GM23338 (cell line): ENCODE data around the gene PLK2. TPM values are rescaled to one million over a fixed set of nuclear protein-coding genes. Genes with fewer than 3 reads are reported as not detected.

Experiments
- ATAC-seq: fragments of 200-7000 bp; cut with Tn5 transposase; 3 replicates; pipeline ENCODE4 v1.9.1; 2020
- DNase-seq: peaks from one replicate; pipeline ENCODE4 v3.0.0-alpha.2; 2015; ENCODE audit warnings: low spot score
- H2AFZ ChIP-seq: fragments of 200-600 bp; sonication (generic); 2 replicates; pipeline ENCODE4 v1.8.0; 2016; ENCODE audit warnings: antibody characterized with exemption, mild to moderate bottlenecking, moderate library complexity
- H3F3A ChIP-seq: fragments of 200-600 bp; sonication (generic); replicated peaks from 2 replicates; pipeline ENCODE4 v1.8.0; 2017; ENCODE audit warnings: antibody characterized with exemption, mixed run types, low read depth
- H3K27ac ChIP-seq: fragments of 200-600 bp; sonication (generic); 2 replicates; pipeline ENCODE4 v1.6.1; 2016; ENCODE audit warnings: low read depth
- H3K27me3 ChIP-seq: fragments of 200-600 bp; sonication (generic); 2 replicates; pipeline ENCODE4 v1.8.0; 2016; ENCODE audit warnings: mild to moderate bottlenecking, mixed run types, moderate library complexity; ENCODE audit not compliant: insufficient read depth
- H3K36me3 ChIP-seq: fragments of 200-600 bp; sonication (generic); 2 replicates; pipeline ENCODE4 v1.8.0; 2016; ENCODE audit warnings: mild to moderate bottlenecking; ENCODE audit not compliant: insufficient read depth
- H3K4me1 ChIP-seq: fragments of 200-600 bp; sonication (generic); 2 replicates; pipeline ENCODE4 v1.8.0; 2016; ENCODE audit warnings: mild to moderate bottlenecking, moderate library complexity; ENCODE audit not compliant: insufficient read depth
- H3K4me2 ChIP-seq: fragments of 200-600 bp; sonication (generic); 2 replicates; pipeline ENCODE4 v1.7.1; 2017; ENCODE audit warnings: mixed run types
- H3K4me3 ChIP-seq: fragments of 200-600 bp; sonication (generic); 2 replicates; pipeline ENCODE4 v1.6.1; 2016; ENCODE audit warnings: mixed run types
- H3K79me2 ChIP-seq: fragments of 200-600 bp; sonication (generic); replicated peaks from 2 replicates; pipeline ENCODE4 v1.8.0; 2017; ENCODE audit warnings: mild to moderate bottlenecking; ENCODE audit not compliant: insufficient read depth
- H3K9me2 ChIP-seq: fragments of 200-600 bp; sonication (generic); 2 replicates; pipeline ENCODE4 v1.8.0; 2017; ENCODE audit not compliant: insufficient read depth
- H4K20me1 ChIP-seq: fragments of 200-600 bp; sonication (generic); replicated peaks from 2 replicates; pipeline ENCODE4 v1.8.0; 2017; ENCODE audit warnings: mild to moderate bottlenecking; ENCODE audit not compliant: insufficient read depth
- H3K27ac Mint-ChIP-seq: 2 replicates; pipeline ENCODE4 v1.8.0; 2020; ENCODE audit warnings: inconsistent platforms, mild to moderate bottlenecking, moderate library complexity, mixed read lengths
- H3K27me3 Mint-ChIP-seq: 3 replicates; pipeline ENCODE4 v1.8.0; 2022; ENCODE audit warnings: low read depth, mild to moderate bottlenecking, moderate library complexity, mixed read lengths, inconsistent platforms; ENCODE audit not compliant: insufficient read depth, poor library complexity
- H3K36me3 Mint-ChIP-seq: 3 replicates; pipeline ENCODE4 v1.8.0; 2021; ENCODE audit warnings: low read depth, mild to moderate bottlenecking, inconsistent platforms, moderate library complexity, mixed read lengths
- H3K4me1 Mint-ChIP-seq: 3 replicates; pipeline ENCODE4 v1.8.0; 2020; ENCODE audit warnings: mild to moderate bottlenecking, inconsistent platforms, mixed read lengths
- H3K4me3 Mint-ChIP-seq: 3 replicates; pipeline ENCODE4 v1.8.0; 2021; ENCODE audit warnings: moderate library complexity, mild to moderate bottlenecking, inconsistent platforms, mixed read lengths
- H3K9me3 Mint-ChIP-seq: 3 replicates; pipeline ENCODE4 v1.8.0; 2020; ENCODE audit warnings: moderate library complexity, mild to moderate bottlenecking, inconsistent platforms, mixed read lengths
- CREB1 ChIP-seq: fragments of 250-450 bp; sonication (Bioruptor Pico); IDR thresholded peaks from 2 replicates; pipeline ENCODE4 v1.5.0; 2020; ENCODE audit warnings: low read depth, mild to moderate bottlenecking, moderate library complexity
- ETS1 ChIP-seq: IDR thresholded peaks from 2 replicates; pipeline ENCODE4 v1.6.1; 2016; ENCODE audit warnings: antibody characterized with exemption
- EZH2 ChIP-seq: fragments of 200-600 bp; sonication (generic); IDR thresholded peaks from one replicate; pipeline ENCODE4 v1.8.0; 2017; ENCODE audit warnings: antibody characterized with exemption, mild to moderate bottlenecking, low read depth; ENCODE audit not compliant: unreplicated experiment
- EZH2phosphoT487 ChIP-seq: fragments of 200-600 bp; sonication (generic); IDR thresholded peaks from one replicate; pipeline ENCODE4 v1.8.1; 2018; ENCODE audit warnings: antibody characterized with exemption; ENCODE audit not compliant: unreplicated experiment
- JUNB ChIP-seq: IDR thresholded peaks from one replicate; pipeline ENCODE4 v1.6.1; 2016; ENCODE audit warnings: antibody characterized with exemption; ENCODE audit not compliant: unreplicated experiment
- POLR2AphosphoS5 ChIP-seq: IDR thresholded peaks from 2 replicates; pipeline ENCODE4 v1.6.1; 2016; ENCODE audit warnings: antibody characterized with exemption, low read depth
- REST ChIP-seq: IDR thresholded peaks from one replicate; pipeline ENCODE4 v1.6.1; 2018; ENCODE audit warnings: antibody characterized with exemption; ENCODE audit not compliant: unreplicated experiment
- ZNF114 ChIP-seq: fragments of 250-450 bp; sonication (Bioruptor Pico); IDR thresholded peaks from 2 replicates; pipeline ENCODE4 v1.5.0; 2020; ENCODE audit warnings: mild to moderate bottlenecking, moderate library complexity
- ZNF331 ChIP-seq: fragments of 250-450 bp; sonication (Bioruptor Pico); IDR thresholded peaks from 2 replicates; pipeline ENCODE4 v1.5.0; 2020; ENCODE audit warnings: low read depth, mild to moderate bottlenecking, moderate library complexity
- ZNF462 ChIP-seq: fragments of 250-450 bp; sonication (Bioruptor Pico); IDR thresholded peaks from 2 replicates; pipeline ENCODE4 v1.5.0; 2020; ENCODE audit warnings: mild to moderate bottlenecking, moderate library complexity
- polyA plus RNA-seq: library from polyadenylated mRNA; unstranded; fragments of >200 nt; fragmentation: Nextera tagmentation; extraction: Ambion mirVana; gene quantifications from 2 replicates; pipeline ENCODE4 v1.2.1, GENCODE V29; 2016
- total RNA-seq: library from RNA; depleted of rRNA; stranded (reverse); fragments of >200 nt; shearing (Covaris generic); gene quantifications from 2 replicates; pipeline ENCODE4 v1.2.3, GENCODE V29; 2014
- TF ChIP-seq, protein P1 (sequence below), 2 experiments: fragments of 200-600 bp in 1 of 2; sonication (generic) in 1 of 2; conservative IDR thresholded peaks; 2 replicates each; pipeline versions ENCODE4 v1.5.1 to v1.6.1; 2016 to 2017; ENCODE audit warnings: antibody characterized with exemption in 2 of 2, low read depth in 2 of 2, mild to moderate bottlenecking in 2 of 2, moderate library complexity in 1 of 2

PLK2 gene
- total and polyA plus RNA-seq, 2 experiments from 2014 or later, result 13.5 to 30.0 TPM

DNA sequence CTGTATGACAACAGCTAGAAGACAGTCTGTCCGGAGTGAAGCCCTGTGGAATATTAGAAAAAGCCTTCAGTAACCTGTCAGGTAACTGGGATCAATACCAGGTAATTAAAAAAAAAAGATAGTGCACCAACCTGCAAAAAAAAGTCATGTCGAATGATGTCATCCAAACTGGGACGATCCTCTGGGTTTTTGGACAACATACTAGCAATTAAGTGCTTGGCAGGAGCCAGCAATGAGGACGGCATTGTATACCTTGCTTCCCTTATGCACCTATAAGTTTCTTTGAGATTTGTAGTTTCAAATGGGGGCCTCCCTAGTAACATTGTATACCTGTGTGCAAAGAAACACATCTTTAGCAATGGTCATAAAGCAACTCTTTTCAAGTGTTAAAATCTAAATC lies 2.8 kb downstream of the PLK2 start:
- Mint-ChIP-seq H3K9me3 (no peaks in the 10 kb centered on the region), H3K4me3 (no peak overlapping the region), H3K4me1 (peaks cover 18% of the 10 kb centered on the region), H3K36me3 (peaks cover 54% of the 10 kb centered on the region), H3K27ac (no peak overlapping the region), H3K27me3 (peaks cover 11% of the 10 kb centered on the region)
- no peak overlapping the region for H2AFZ ChIP-seq
- TF ChIP-seq ZNF462, result no peak
- no peak for TF ChIP-seq JUNB
- TF ChIP-seq POLR2AphosphoS5, result no peak
- TF ChIP-seq CREB1 (CRISPR knock-in tag), result no peak
- no peak for TF ChIP-seq ZNF114 (CRISPR knock-in tag)
- TF ChIP-seq EZH2phosphoT487, result no peak
- no peak for TF ChIP-seq ETS1
- TF ChIP-seq EZH2, result no peak
- TF ChIP-seq REST, result no peak
- no peak for TF ChIP-seq ZNF331 (CRISPR knock-in tag)
- TF ChIP-seq, protein P1, sequence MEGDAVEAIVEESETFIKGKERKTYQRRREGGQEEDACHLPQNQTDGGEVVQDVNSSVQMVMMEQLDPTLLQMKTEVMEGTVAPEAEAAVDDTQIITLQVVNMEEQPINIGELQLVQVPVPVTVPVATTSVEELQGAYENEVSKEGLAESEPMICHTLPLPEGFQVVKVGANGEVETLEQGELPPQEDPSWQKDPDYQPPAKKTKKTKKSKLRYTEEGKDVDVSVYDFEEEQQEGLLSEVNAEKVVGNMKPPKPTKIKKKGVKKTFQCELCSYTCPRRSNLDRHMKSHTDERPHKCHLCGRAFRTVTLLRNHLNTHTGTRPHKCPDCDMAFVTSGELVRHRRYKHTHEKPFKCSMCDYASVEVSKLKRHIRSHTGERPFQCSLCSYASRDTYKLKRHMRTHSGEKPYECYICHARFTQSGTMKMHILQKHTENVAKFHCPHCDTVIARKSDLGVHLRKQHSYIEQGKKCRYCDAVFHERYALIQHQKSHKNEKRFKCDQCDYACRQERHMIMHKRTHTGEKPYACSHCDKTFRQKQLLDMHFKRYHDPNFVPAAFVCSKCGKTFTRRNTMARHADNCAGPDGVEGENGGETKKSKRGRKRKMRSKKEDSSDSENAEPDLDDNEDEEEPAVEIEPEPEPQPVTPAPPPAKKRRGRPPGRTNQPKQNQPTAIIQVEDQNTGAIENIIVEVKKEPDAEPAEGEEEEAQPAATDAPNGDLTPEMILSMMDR (conservative IDR thresholded peaks at IDR 0.05; ENCODE audit: low read depth in 2 of 2), result no peak
- H3K4me3 ChIP-seq, result no peak overlapping the region
- H3K27ac ChIP-seq, result no peak overlapping the region
- peaks cover 7% of the 10 kb centered on the region; the same call in 1 of the 2 replicates for H3K4me1 ChIP-seq
- no peaks in the 10 kb centered on the region; the same call in 1 of the 2 replicates for H4K20me1 ChIP-seq
- H3K79me2 ChIP-seq, result peaks cover 9% of the 10 kb centered on the region; the same call in 1 of the 2 replicates
- no peak for ATAC-seq
- no peak overlapping the region for H3K4me2 ChIP-seq
- peaks cover 8% of the 10 kb centered on the region for H3K27me3 ChIP-seq
- H3F3A ChIP-seq, result no peaks in the 10 kb centered on the region
- H3K36me3 ChIP-seq, result peaks cover 47% of the 10 kb centered on the region
- H3K9me2 ChIP-seq, result no peaks in the 10 kb centered on the region
- no peak for DNase-seq
